HepG2 (cell line): Measurements from ENCODE around the gene SLC25A47. TPM values are rescaled to one million over a fixed set of nuclear protein-coding genes. Genes with fewer than 3 reads are reported as not detected.

Source experiments
- CCDC6 ChIP-seq: sonication (generic); formaldehyde crosslinking; IDR thresholded peaks from 2 replicates; pipeline ENCODE4 v1.8.1; 2022; ENCODE audit warnings: mild to moderate bottlenecking, missing genetic modification reagents, moderate library complexity
- DMAP1 ChIP-seq: IDR thresholded peaks from 2 replicates; pipeline ENCODE4 v1.6.1; 2016
- GABPA ChIP-seq, 2 experiments: IDR thresholded peaks; 2 replicates each; pipeline ENCODE4 v1.6.1; 2011 to 2016; ENCODE audit warnings: low read depth in 2 of 2, low read length in 1 of 2, missing biosample characterization in 1 of 2, missing genetic modification characterization in 1 of 2
- HMGXB3 ChIP-seq: sonication (generic); formaldehyde crosslinking; IDR thresholded peaks from 2 replicates; pipeline ENCODE4 v1.4.0; 2020; ENCODE audit warnings: missing genetic modification reagents, borderline replicate concordance
- MTERF4 ChIP-seq: sonication (generic); formaldehyde crosslinking; IDR thresholded peaks from 2 replicates; pipeline ENCODE4 v1.8.0; 2023; ENCODE audit warnings: mild to moderate bottlenecking, missing genetic modification reagents
- MYC ChIP-seq: sonication (generic); formaldehyde crosslinking; IDR thresholded peaks from 2 replicates; pipeline ENCODE4 v1.9.0; 2021; ENCODE audit warnings: missing genetic modification reagents, borderline replicate concordance
- MZF1 ChIP-seq: sonication (generic); formaldehyde crosslinking; IDR thresholded peaks from 2 replicates; pipeline ENCODE4 v1.8.1; 2023; ENCODE audit warnings: mild to moderate bottlenecking, missing genetic modification reagents, borderline replicate concordance
- NONO ChIP-seq, 2 experiments: fragments of 450-650 bp in 1 of 2; sonication (generic) in 1 of 2; formaldehyde crosslinking in 1 of 2; IDR thresholded peaks in 1 of 2; conservative IDR thresholded peaks in 1 of 2; 2 replicates each; pipeline versions ENCODE4 v1.6.1 to v1.8.0; 2017 to 2022; ENCODE audit warnings: mild to moderate bottlenecking in 1 of 2, missing genetic modification reagents in 1 of 2, moderate library complexity in 1 of 2
- PHF20 ChIP-seq: sonication (generic); formaldehyde crosslinking; IDR thresholded peaks from 2 replicates; pipeline ENCODE4 v1.5.0; 2020; ENCODE audit warnings: mild to moderate bottlenecking, missing genetic modification reagents
- POLR2A ChIP-seq, 2 experiments: IDR thresholded peaks; 2 replicates each; pipeline ENCODE4 v1.6.1; 2011; ENCODE audit warnings: low read depth in 2 of 2, low read length in 2 of 2, mild to moderate bottlenecking in 1 of 2, moderate library complexity in 1 of 2; ENCODE audit not compliant: insufficient read depth in 1 of 2
- RAD51 ChIP-seq: fragments of 450-650 bp; IDR thresholded peaks from 2 replicates; pipeline ENCODE4 v1.6.1; 2016; ENCODE audit warnings: borderline replicate concordance
- SIX1 ChIP-seq: sonication (generic); formaldehyde crosslinking; IDR thresholded peaks from 2 replicates; pipeline ENCODE4 v1.4.0; 2020; ENCODE audit warnings: missing genetic modification reagents, borderline replicate concordance
- SOX13 ChIP-seq, 3 experiments: fragments of 450-650 bp in 1 of 3; sonication (generic) in 1 of 3; formaldehyde crosslinking in 1 of 3; IDR thresholded peaks in 2 of 3; conservative IDR thresholded peaks in 1 of 3; 2 replicates each; pipeline versions ENCODE4 v1.5.0 to v1.6.1; 2016 to 2020; ENCODE audit warnings: antibody characterized with exemption in 1 of 3, mild to moderate bottlenecking in 1 of 3, missing compliant biosample characterization in 1 of 3, missing genetic modification reagents in 1 of 3, moderate library complexity in 1 of 3
- SOX6 ChIP-seq, 2 experiments: fragments of 450-650 bp in 1 of 2; sonication (generic) in 1 of 2; formaldehyde crosslinking in 1 of 2; IDR thresholded peaks; 2 replicates each; pipeline versions ENCODE4 v1.4.0 to v1.6.1; 2017 to 2020; ENCODE audit warnings: antibody characterized with exemption in 1 of 2, mild to moderate bottlenecking in 1 of 2, missing genetic modification reagents in 1 of 2
- SP2 ChIP-seq: sonication (generic); formaldehyde crosslinking; IDR thresholded peaks from 2 replicates; pipeline ENCODE4 v1.5.1; 2020; ENCODE audit warnings: mild to moderate bottlenecking, missing genetic modification reagents
- SPEN ChIP-seq: sonication (generic); formaldehyde crosslinking; IDR thresholded peaks from 2 replicates; pipeline ENCODE4 v1.5.1; 2020; ENCODE audit warnings: low read depth, mild to moderate bottlenecking, missing genetic modification reagents
- SRSF9 ChIP-seq: fragments of 200-400 bp; formaldehyde crosslinking; IDR thresholded peaks from 2 replicates; pipeline ENCODE4 v1.6.1; 2018; ENCODE audit warnings: borderline replicate concordance, mild to moderate bottlenecking, low read depth, low read length; ENCODE audit not compliant: insufficient read depth, poor library complexity, severe bottlenecking
- ZNF138 ChIP-seq: sonication (generic); formaldehyde crosslinking; IDR thresholded peaks from 2 replicates; pipeline ENCODE4 v1.5.0; 2020; ENCODE audit warnings: mild to moderate bottlenecking, low read depth, missing genetic modification reagents
- ZNF451 ChIP-seq: sonication (generic); formaldehyde crosslinking; IDR thresholded peaks from 2 replicates; pipeline ENCODE4 v1.5.0; 2020; ENCODE audit warnings: mild to moderate bottlenecking, missing genetic modification reagents
- ZNF503 ChIP-seq: sonication (generic); formaldehyde crosslinking; IDR thresholded peaks from 2 replicates; pipeline ENCODE4 v1.4.0; 2020; ENCODE audit warnings: missing genetic modification reagents
- ZNF672 ChIP-seq: sonication (generic); formaldehyde crosslinking; IDR thresholded peaks from 2 replicates; pipeline ENCODE4 v1.8.1; 2022; ENCODE audit warnings: missing genetic modification reagents
- polyA plus RNA-seq, 8 experiments: library from polyadenylated mRNA; depleted of rRNA in 3 of 8; stranded (reverse) in 7 of 8; unstranded in 1 of 8; fragments of >200 nt; fragmentation: Illumina TruSeq in 4 of 8; extraction: Trizol in 4 of 8; gene quantifications; 2 replicates each; pipeline versions ENCODE4 v1.2.1 to v1.2.3, GENCODE V29; 2011 to 2016; ENCODE audit warnings: low read depth in 4 of 8, missing spikeins in 1 of 8, mixed read lengths in 1 of 8; ENCODE audit not compliant: insufficient read depth in 1 of 8
- total RNA-seq, 5 experiments: library from RNA; depleted of rRNA; stranded (reverse); fragments of >200 nt; fragmentation: Illumina TruSeq; extraction: Trizol; gene quantifications; 2 replicates each; pipeline ENCODE4 v1.2.3, GENCODE V29; 2016; ENCODE audit warnings: low read depth in 1 of 5

The SLC25A47 gene
- total and polyA plus RNA-seq, 2 of the 13 experiments (the other 11 are each of a cell fraction or from before 2014, with no cell fraction given) = 1.0 to 1.7 TPM

- TF ChIP-seq ZNF503 (CRISPR knock-in tag) = peak; percentile 67; the same call in 1 of the 2 replicates
- no peak for TF ChIP-seq NONO (IDR thresholded peaks at IDR 0.05)
- peak; percentile 84 for TF ChIP-seq NONO (CRISPR knock-in tag; conservative IDR thresholded peaks at IDR 0.05)
- peak; percentile 49 to 62 for TF ChIP-seq POLR2A (IDR thresholded peaks at IDR 0.05; ENCODE audit: insufficient read depth in 1 of 2, low read depth in 2 of 2, low read length in 2 of 2)
- no peak for TF ChIP-seq MTERF4 (CRISPR knock-in tag)
- TF ChIP-seq CCDC6 = no peak; the same call in 1 of the 2 replicates
- TF ChIP-seq MYC (CRISPR knock-in tag) = peak; percentile 84; the same call in 1 of the 2 replicates
- TF ChIP-seq SPEN (CRISPR knock-in tag) = peak; percentile 69
- TF ChIP-seq SOX13 (IDR thresholded peaks at IDR 0.05) = no peak; the same call in 1 of the 2 replicates
- peak in 1 of 2 experiments; percentile 31; a peak in 1 of 4 replicates for TF ChIP-seq SOX13 (CRISPR knock-in tag; conservative IDR thresholded peaks at IDR 0.05 in 1 of 2, IDR thresholded peaks at IDR 0.05 in 1 of 2)
- TF ChIP-seq SIX1 (CRISPR knock-in tag) = no peak
- no peak for TF ChIP-seq SOX6 (IDR thresholded peaks at IDR 0.05)
- TF ChIP-seq SOX6 (CRISPR knock-in tag; IDR thresholded peaks at IDR 0.05) = peak; percentile 60
- no peak for TF ChIP-seq ZNF451 (CRISPR knock-in tag)
- TF ChIP-seq ZNF672 = no peak
- TF ChIP-seq GABPA (IDR thresholded peaks at IDR 0.05; ENCODE audit: low read depth, low read length) = no peak
- no peak for TF ChIP-seq GABPA (CRISPR knock-in tag; IDR thresholded peaks at IDR 0.05; ENCODE audit: low read depth)
- no peak for TF ChIP-seq SP2
- no peak for TF ChIP-seq MZF1
- no peak for TF ChIP-seq ZNF138 (CRISPR knock-in tag)
- TF ChIP-seq HMGXB3 (CRISPR knock-in tag) = no peak
- no peak for TF ChIP-seq SRSF9
- TF ChIP-seq RAD51 = no peak
- peak; percentile 86 for TF ChIP-seq DMAP1
- TF ChIP-seq PHF20 (CRISPR knock-in tag) = peak; percentile 60
These were observed 37.9 kb upstream of the SLC25A47 start (continued) for GRCh38 chr14:100285021-100285912.
